ENCODE data around the gene LGR5. TPM values are rescaled to one million over a fixed set of nuclear protein-coding genes. Genes with fewer than 3 reads are reported as not detected.

Gene LGR5
- total RNA-seq, 1 experiment from 2014 or later: 0.17 TPM

- Mint-ChIP-seq H3K4me3 (no peak overlapping the region), H3K9me3 (no peaks in the 10 kb centered on the region), H3K27me3 (ENCODE audit: low read depth) (no peaks in the 10 kb centered on the region), H3K4me1 (no peaks in the 10 kb centered on the region), H3K36me3 (no peaks in the 10 kb centered on the region), H3K27ac (no peak overlapping the region)
- DNase-seq (ENCODE audit: low spot score) (no peak), ATAC-seq (no peak)
- TF ChIP-seq, protein P1, sequence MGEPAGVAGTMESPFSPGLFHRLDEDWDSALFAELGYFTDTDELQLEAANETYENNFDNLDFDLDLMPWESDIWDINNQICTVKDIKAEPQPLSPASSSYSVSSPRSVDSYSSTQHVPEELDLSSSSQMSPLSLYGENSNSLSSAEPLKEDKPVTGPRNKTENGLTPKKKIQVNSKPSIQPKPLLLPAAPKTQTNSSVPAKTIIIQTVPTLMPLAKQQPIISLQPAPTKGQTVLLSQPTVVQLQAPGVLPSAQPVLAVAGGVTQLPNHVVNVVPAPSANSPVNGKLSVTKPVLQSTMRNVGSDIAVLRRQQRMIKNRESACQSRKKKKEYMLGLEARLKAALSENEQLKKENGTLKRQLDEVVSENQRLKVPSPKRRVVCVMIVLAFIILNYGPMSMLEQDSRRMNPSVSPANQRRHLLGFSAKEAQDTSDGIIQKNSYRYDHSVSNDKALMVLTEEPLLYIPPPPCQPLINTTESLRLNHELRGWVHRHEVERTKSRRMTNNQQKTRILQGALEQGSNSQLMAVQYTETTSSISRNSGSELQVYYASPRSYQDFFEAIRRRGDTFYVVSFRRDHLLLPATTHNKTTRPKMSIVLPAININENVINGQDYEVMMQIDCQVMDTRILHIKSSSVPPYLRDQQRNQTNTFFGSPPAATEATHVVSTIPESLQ (CRISPR knock-in tag; IDR thresholded peaks at IDR 0.05): no peak
- TF ChIP-seq GTF2I (CRISPR knock-in tag; conservative IDR thresholded peaks at IDR 0.05) (no peak), NR3C1 (CRISPR knock-in tag; conservative IDR thresholded peaks at IDR 0.05; ENCODE audit: low read depth) (no peak), TP53 (CRISPR knock-in tag; IDR thresholded peaks at IDR 0.05) (no peak)
- TF ChIP-seq, protein P2, sequence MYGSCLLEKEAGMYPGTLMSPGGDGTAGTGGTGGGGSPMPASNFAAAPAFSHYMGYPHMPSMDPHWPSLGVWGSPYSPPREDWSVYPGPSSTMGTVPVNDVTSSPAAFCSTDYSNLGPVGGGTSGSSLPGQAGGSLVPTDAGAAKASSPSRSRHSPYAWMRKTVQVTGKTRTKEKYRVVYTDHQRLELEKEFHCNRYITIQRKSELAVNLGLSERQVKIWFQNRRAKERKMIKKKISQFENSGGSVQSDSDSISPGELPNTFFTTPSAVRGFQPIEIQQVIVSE (CRISPR knock-in tag; IDR thresholded peaks at IDR 0.05; ENCODE audit: borderline replicate concordance): no peak
- TF ChIP-seq, protein P3, sequence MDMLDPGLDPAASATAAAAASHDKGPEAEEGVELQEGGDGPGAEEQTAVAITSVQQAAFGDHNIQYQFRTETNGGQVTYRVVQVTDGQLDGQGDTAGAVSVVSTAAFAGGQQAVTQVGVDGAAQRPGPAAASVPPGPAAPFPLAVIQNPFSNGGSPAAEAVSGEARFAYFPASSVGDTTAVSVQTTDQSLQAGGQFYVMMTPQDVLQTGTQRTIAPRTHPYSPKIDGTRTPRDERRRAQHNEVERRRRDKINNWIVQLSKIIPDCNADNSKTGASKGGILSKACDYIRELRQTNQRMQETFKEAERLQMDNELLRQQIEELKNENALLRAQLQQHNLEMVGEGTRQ (CRISPR knock-in tag; IDR thresholded peaks at IDR 0.05): no peak
- TF ChIP-seq, protein P4, sequence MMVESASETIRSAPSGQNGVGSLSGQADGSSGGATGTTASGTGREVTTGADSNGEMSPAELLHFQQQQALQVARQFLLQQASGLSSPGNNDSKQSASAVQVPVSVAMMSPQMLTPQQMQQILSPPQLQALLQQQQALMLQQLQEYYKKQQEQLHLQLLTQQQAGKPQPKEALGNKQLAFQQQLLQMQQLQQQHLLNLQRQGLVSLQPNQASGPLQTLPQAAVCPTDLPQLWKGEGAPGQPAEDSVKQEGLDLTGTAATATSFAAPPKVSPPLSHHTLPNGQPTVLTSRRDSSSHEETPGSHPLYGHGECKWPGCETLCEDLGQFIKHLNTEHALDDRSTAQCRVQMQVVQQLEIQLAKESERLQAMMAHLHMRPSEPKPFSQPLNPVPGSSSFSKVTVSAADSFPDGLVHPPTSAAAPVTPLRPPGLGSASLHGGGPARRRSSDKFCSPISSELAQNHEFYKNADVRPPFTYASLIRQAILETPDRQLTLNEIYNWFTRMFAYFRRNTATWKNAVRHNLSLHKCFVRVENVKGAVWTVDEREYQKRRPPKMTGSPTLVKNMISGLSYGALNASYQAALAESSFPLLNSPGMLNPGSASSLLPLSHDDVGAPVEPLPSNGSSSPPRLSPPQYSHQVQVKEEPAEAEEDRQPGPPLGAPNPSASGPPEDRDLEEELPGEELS (CRISPR knock-in tag; IDR thresholded peaks at IDR 0.05): no peak
- ChIA-PET CTCF (no interaction called here), POLR2A (no interaction called here)
Observed at GRCh38 chr12:71581206-71581605, 141.6 kb downstream of the LGR5 start.

GRCh38 chr12:71582925-71583324, 143.3 kb downstream of the LGR5 start:
- Mint-ChIP-seq H3K36me3 (no peaks in the 10 kb centered on the region), H3K27me3 (ENCODE audit: low read depth) (no peaks in the 10 kb centered on the region), H3K9me3 (peaks cover 7% of the 10 kb centered on the region), H3K27ac (no peak overlapping the region), H3K4me3 (no peak overlapping the region), H3K4me1 (0 out of 2 replicates have a peak, but pooled peaks cover 4% of the 10 kb centered on the region)
- no peak for TF ChIP-seq ZNF425 (CRISPR knock-in tag; conservative IDR thresholded peaks at IDR 0.05)
- TF ChIP-seq NFE2L1 (CRISPR knock-in tag; IDR thresholded peaks at IDR 0.05): no peak
- no peak for TF ChIP-seq ZMAT4 (CRISPR knock-in tag; IDR thresholded peaks at IDR 0.05)
- TF ChIP-seq SP1 (CRISPR knock-in tag; conservative IDR thresholded peaks at IDR 0.05): no peak
- TF ChIP-seq ZNF232 (CRISPR knock-in tag; IDR thresholded peaks at IDR 0.05): no peak
- no peak for TF ChIP-seq IRF1 (CRISPR knock-in tag; IDR thresholded peaks at IDR 0.05)
- TF ChIP-seq TEAD1 (CRISPR knock-in tag; IDR thresholded peaks at IDR 0.05): no peak
- no peak for TF ChIP-seq PRRX2 (CRISPR knock-in tag; IDR thresholded peaks at IDR 0.05)
- TF ChIP-seq PREB (CRISPR knock-in tag; IDR thresholded peaks at IDR 0.05; ENCODE audit: borderline replicate concordance): no peak
- TF ChIP-seq ZNF671 (CRISPR knock-in tag; IDR thresholded peaks at IDR 0.05): no peak
- TF ChIP-seq, protein P1 (CRISPR knock-in tag; IDR thresholded peaks at IDR 0.05): no peak
- TF ChIP-seq FOXK1 (CRISPR knock-in tag; IDR thresholded peaks at IDR 0.05): no peak
- no peak for ATAC-seq
- DNase-seq (ENCODE audit: low spot score): no peak
- POLR2A ChIA-PET: no interaction called here
- CTCF ChIA-PET: no interaction called here

All from WTC11 (cell line).